Body of pancreas (tissue), 4 donors: Measurements from ENCODE around the gene HSD17B8.

Experiments
- POLR2A ChIP-seq, 3 donors: fragments of 450-650 bp; IDR thresholded peaks; one replicate each; pipeline ENCODE4 v1.6.1; 2016; ENCODE audit warnings: antibody characterized with exemption in 3 of 3, mild to moderate bottlenecking in 2 of 3
- TF ChIP-seq, protein P1 (sequence below), 7 experiments: fragments of 450-650 bp in 4 of 7; fragments of 200-600 bp in 3 of 7; sonication (generic) in 3 of 7; IDR thresholded peaks; one replicate each; pipeline ENCODE4 v1.5.1; 2016 to 2019; ENCODE audit warnings: antibody characterized with exemption in 7 of 7

DNA sequence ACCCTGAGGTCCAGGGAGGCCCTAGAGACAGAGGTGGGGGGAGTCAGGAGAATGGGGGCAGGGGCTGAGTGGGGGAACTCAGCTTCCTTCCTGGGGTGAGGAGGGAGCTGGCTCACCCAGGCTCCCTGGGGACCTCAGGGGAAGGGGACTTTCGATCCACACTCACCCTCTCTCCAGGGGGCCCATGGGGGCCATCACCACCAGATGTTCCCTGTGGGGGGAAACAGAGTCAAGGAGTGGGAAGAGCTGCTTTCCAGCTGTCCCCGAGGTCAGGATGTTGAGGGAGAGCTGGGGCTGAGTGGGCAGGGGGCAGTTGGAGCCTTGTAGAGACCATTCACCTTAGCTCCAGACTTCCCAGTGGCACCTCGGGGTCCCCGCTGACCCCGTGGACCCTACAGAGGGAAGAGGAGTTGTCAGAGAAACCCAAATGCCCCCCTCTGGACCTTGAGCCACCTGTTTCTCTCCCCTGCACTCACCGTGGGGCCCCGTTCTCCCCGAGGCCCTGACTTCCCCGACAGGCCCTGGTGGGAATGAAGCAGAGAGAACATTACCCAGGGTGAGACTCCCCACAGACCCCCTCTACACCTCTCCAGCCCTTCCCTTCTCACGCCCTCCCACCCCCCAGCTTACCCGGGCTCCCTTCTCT, 30.8 kb upstream of the HSD17B8 start:
- TF ChIP-seq, protein P1, sequence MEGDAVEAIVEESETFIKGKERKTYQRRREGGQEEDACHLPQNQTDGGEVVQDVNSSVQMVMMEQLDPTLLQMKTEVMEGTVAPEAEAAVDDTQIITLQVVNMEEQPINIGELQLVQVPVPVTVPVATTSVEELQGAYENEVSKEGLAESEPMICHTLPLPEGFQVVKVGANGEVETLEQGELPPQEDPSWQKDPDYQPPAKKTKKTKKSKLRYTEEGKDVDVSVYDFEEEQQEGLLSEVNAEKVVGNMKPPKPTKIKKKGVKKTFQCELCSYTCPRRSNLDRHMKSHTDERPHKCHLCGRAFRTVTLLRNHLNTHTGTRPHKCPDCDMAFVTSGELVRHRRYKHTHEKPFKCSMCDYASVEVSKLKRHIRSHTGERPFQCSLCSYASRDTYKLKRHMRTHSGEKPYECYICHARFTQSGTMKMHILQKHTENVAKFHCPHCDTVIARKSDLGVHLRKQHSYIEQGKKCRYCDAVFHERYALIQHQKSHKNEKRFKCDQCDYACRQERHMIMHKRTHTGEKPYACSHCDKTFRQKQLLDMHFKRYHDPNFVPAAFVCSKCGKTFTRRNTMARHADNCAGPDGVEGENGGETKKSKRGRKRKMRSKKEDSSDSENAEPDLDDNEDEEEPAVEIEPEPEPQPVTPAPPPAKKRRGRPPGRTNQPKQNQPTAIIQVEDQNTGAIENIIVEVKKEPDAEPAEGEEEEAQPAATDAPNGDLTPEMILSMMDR (IDR thresholded peaks at IDR 0.05), result no peak
- no peak for TF ChIP-seq POLR2A (IDR thresholded peaks at IDR 0.05)
